HepG2 (cell line): Measurements from ENCODE around the gene COQ5. TPM values are rescaled to one million over a fixed set of nuclear protein-coding genes. Genes with fewer than 3 reads are reported as not detected.

Experiments
- BATF2 ChIP-seq: sonication (generic); formaldehyde crosslinking; IDR thresholded peaks from 2 replicates; pipeline ENCODE4 v1.8.0; 2022; ENCODE audit warnings: mild to moderate bottlenecking, missing genetic modification reagents, moderate library complexity
- FOXJ3 ChIP-seq: sonication (generic); formaldehyde crosslinking; IDR thresholded peaks from 2 replicates; pipeline ENCODE4 v1.4.0; 2020; ENCODE audit warnings: missing genetic modification reagents, mild to moderate bottlenecking, borderline replicate concordance
- GATA4 ChIP-seq: sonication (generic); IDR thresholded peaks from 2 replicates; pipeline ENCODE4 v1.6.1; 2016; ENCODE audit warnings: antibody characterized with exemption, low read depth, borderline replicate concordance
- GATAD1 ChIP-seq: IDR thresholded peaks from 2 replicates; pipeline ENCODE4 v1.6.1; 2016; ENCODE audit warnings: missing genetic modification reagents, missing compliant biosample characterization
- TBX3 ChIP-seq: fragments of 450-650 bp; IDR thresholded peaks from 2 replicates; pipeline ENCODE4 v1.6.1; 2017; ENCODE audit warnings: antibody characterized with exemption, mild to moderate bottlenecking, inconsistent platforms, borderline replicate concordance
- THAP9 ChIP-seq: sonication (generic); formaldehyde crosslinking; IDR thresholded peaks from 2 replicates; pipeline ENCODE4; 2020; ENCODE audit warnings: missing genetic modification reagents, mild to moderate bottlenecking, borderline replicate concordance
- ZFP82 ChIP-seq: sonication (generic); formaldehyde crosslinking; IDR thresholded peaks from 2 replicates; pipeline ENCODE4 v1.5.1; 2020; ENCODE audit warnings: mild to moderate bottlenecking, missing genetic modification reagents, borderline replicate concordance
- ZNF256 ChIP-seq: sonication (generic); formaldehyde crosslinking; conservative IDR thresholded peaks from 2 replicates; pipeline ENCODE4 v1.4.0; 2020; ENCODE audit warnings: missing genetic modification reagents
- ZNF407 ChIP-seq: sonication (generic); formaldehyde crosslinking; IDR thresholded peaks from one replicate; pipeline ENCODE4 v1.5.1; 2020; ENCODE audit warnings: mild to moderate bottlenecking, missing genetic modification reagents; ENCODE audit errors: not compliant biosample characterization
- ZNF431 ChIP-seq: sonication (generic); formaldehyde crosslinking; IDR thresholded peaks from 2 replicates; pipeline ENCODE4 v1.9.0; 2022; ENCODE audit warnings: missing genetic modification reagents, low read depth, mild to moderate bottlenecking, borderline replicate concordance
- ZNF770 ChIP-seq: sonication (generic); formaldehyde crosslinking; IDR thresholded peaks from 2 replicates; pipeline ENCODE4 v1.5.0; 2020; ENCODE audit warnings: mild to moderate bottlenecking, missing genetic modification reagents
- polyA plus RNA-seq, 8 experiments: library from polyadenylated mRNA; depleted of rRNA in 3 of 8; stranded (reverse) in 7 of 8; unstranded in 1 of 8; fragments of >200 nt; fragmentation: Illumina TruSeq in 4 of 8; extraction: Trizol in 4 of 8; gene quantifications; 2 replicates each; pipeline versions ENCODE4 v1.2.1 to v1.2.3, GENCODE V29; 2011 to 2016; ENCODE audit warnings: low read depth in 4 of 8, missing spikeins in 1 of 8, mixed read lengths in 1 of 8; ENCODE audit not compliant: insufficient read depth in 1 of 8
- total RNA-seq, 5 experiments: library from RNA; depleted of rRNA; stranded (reverse); fragments of >200 nt; fragmentation: Illumina TruSeq; extraction: Trizol; gene quantifications; 2 replicates each; pipeline ENCODE4 v1.2.3, GENCODE V29; 2016; ENCODE audit warnings: low read depth in 1 of 5

Gene COQ5
- total and polyA plus RNA-seq, 2 of the 13 experiments (the other 11 are each of a cell fraction or from before 2014, with no cell fraction given): 36.4 to 41.5 TPM

- no peak for TF ChIP-seq ZNF407 (CRISPR knock-in tag)
- no peak for TF ChIP-seq ZNF256 (CRISPR knock-in tag)
- TF ChIP-seq TBX3: no peak
- no peak for TF ChIP-seq THAP9 (CRISPR knock-in tag)
- 0 out of 2 replicates have a peak, but pooled peaks have one; percentile 0 for TF ChIP-seq ZNF431 (CRISPR knock-in tag)
- TF ChIP-seq GATAD1 (CRISPR knock-in tag): no peak
- no peak for TF ChIP-seq FOXJ3 (CRISPR knock-in tag)
- no peak for TF ChIP-seq BATF2 (CRISPR knock-in tag)
- no peak for TF ChIP-seq ZNF770
- no peak for TF ChIP-seq GATA4
- TF ChIP-seq ZFP82 (CRISPR knock-in tag): no peak
Measured at GRCh38 chr12:120496413-120497340, 32.3 kb downstream of the COQ5 start (continued).
